Right lobe of liver (tissue), 6 donors: ENCODE measurements around the gene CCDC82. TPM values are rescaled to one million over a fixed set of nuclear protein-coding genes. Genes with fewer than 3 reads are reported as not detected.

Source experiments
- ATAC-seq, 4 donors: fragments of 200-7000 bp; cut with Tn5 transposase; one replicate each; pipeline ENCODE4 v1.9.1; 2020; ENCODE audit warnings: mild to moderate bottlenecking in 4 of 4, moderate library complexity in 4 of 4
- DNase-seq, 3 donors: peaks; one replicate each; pipeline ENCODE4 v3.0.0-alpha.2; 2020
- H3K27ac ChIP-seq, 3 donors: fragments of 200-600 bp; one replicate each; pipeline ENCODE4 v1.8.0; 2022
- H3K27me3 ChIP-seq, 2 donors: fragments of 200-600 bp; one replicate each; pipeline ENCODE4 v1.8.0; 2022
- H3K36me3 ChIP-seq, 4 donors: fragments of 200-600 bp; sonication (generic) in 1 of 4; one replicate each; pipeline versions ENCODE4 v1.5.1 to v1.8.0; 2017 to 2022; ENCODE audit warnings: control low read depth in 1 of 4
- H3K4me1 ChIP-seq, 4 donors: fragments of 200-600 bp; sonication (generic) in 1 of 4; one replicate each; pipeline versions ENCODE4 v1.5.1 to v1.8.0; 2017 to 2022; ENCODE audit warnings: control low read depth in 1 of 4
- H3K4me3 ChIP-seq, 3 donors: fragments of 200-600 bp; one replicate each; pipeline ENCODE4 v1.8.0; 2022
- H3K9me3 ChIP-seq, 4 donors: fragments of 200-600 bp; sonication (generic) in 1 of 4; one replicate each; pipeline versions ENCODE4 v1.5.1 to v1.8.0; 2017 to 2022; ENCODE audit warnings: control low read depth in 1 of 4
- POLR2A ChIP-seq: fragments of 450-650 bp; IDR thresholded peaks from one replicate; pipeline ENCODE4 v1.6.1; 2017; ENCODE audit warnings: antibody characterized with exemption, mild to moderate bottlenecking
- WGBS: methylation state at CpG from one replicate; pipeline ENCODE4 v1.1.6; 2018; ENCODE audit warnings: low coverage, low lambda C conversion rate; ENCODE audit not compliant: insufficient coverage; ENCODE audit errors: missing lambda C conversion rate; 5-methylcytosine and 5-hydroxymethylcytosine counted together
- intact Hi-C, 2 donors: fragments of 100-400 bp; cut with DNase I; formaldehyde crosslinking; loops; one replicate each; pipeline versions ENCODE4 v1.11.2 to v1.14.1; 2022
- total RNA-seq, 6 experiments: library from RNA; depleted of rRNA in 2 of 6; stranded (reverse); fragments of >200 nt in 2 of 6; fragmentation: NEBNext Ultra II Directional in 3 of 6; extraction: Animal tissue kit (Norgen Biotek cat#: 25700) in 3 of 6; gene quantifications; one replicate each; pipeline versions ENCODE4 v1.1.0 to v1.2.4, GENCODE V29; 2016 to 2023
- TF ChIP-seq, protein P1 (sequence below), 4 donors: fragments of 200-600 bp in 3 of 4; fragments of 450-650 bp in 1 of 4; IDR thresholded peaks; one replicate each; pipeline versions ENCODE4 v1.5.1 to v1.8.0; 2016 to 2022; ENCODE audit warnings: antibody characterized with exemption in 4 of 4, mild to moderate bottlenecking in 2 of 4
- donor health status: DM: no; HTN: yes; CAD: no.
- donor health status: DM: no; HTN: no; CAD: no.
- donor health status: DM: no; HTN: no; CAD: no.
- donor health status: DM: no; HTN: yes; CAD: no.
- donor health status: DM: no; HTN: yes; CAD: no.

Gene CCDC82
- total RNA-seq, 6 experiments from 2014 or later = 8.2 to 12.0 (median 9.6) TPM

DNA sequence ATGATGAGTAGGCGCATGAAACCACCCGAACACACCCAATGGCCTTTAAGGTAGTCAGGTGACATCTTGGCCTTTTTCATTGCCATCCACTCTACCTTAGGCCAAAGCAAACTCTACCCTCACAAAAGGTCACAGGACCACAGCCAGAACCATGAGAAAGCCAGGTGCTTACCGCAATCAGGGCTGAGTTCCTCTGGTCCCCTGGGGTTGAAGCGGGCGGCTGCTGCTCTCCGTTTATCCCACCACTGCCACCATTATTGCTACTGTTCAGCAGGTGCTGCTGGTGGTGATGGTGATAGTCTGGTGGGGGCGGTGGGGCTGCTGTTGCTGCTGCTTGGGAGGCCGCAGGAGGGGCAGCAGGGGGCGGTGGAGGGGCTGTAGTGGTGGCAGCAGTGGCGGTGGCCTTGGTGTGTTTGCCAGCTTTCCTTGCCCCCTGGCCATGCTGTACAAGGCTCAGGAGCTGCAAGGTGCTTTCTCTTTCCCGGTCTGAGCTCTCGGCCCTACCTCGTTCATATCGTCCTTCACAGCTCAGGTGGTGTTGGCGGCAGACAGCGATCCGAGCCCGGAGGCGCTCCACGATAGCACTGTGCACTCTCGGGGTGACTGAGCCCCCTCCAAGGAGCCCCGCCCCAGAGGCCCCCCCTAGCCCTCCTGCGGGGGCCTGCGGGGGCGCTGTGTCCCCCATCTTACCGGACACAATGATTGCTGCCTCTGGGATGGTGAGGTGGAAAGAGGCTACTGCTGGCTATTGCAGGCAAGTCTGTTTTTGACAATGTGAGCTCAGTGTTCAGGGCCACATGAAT lies 48.3 kb downstream of the CCDC82 start:
- peak; percentile 12 to 42 (median 28) for ATAC-seq
- Histone ChIP-seq H3K9me3 (no peaks in the 10 kb centered on the region), H3K27ac (peak overlapping the region; percentile 18 to 66 (median 25)), H3K36me3 (no peaks in the 10 kb centered on the region), H3K4me3 (peak overlapping the region; percentile 51 to 60 (median 59)), H3K27me3 (no peaks in the 10 kb centered on the region), H3K4me1 (no peaks in the 10 kb centered on the region)
- intact Hi-C loops = no loop called here
- TF ChIP-seq, protein P1, sequence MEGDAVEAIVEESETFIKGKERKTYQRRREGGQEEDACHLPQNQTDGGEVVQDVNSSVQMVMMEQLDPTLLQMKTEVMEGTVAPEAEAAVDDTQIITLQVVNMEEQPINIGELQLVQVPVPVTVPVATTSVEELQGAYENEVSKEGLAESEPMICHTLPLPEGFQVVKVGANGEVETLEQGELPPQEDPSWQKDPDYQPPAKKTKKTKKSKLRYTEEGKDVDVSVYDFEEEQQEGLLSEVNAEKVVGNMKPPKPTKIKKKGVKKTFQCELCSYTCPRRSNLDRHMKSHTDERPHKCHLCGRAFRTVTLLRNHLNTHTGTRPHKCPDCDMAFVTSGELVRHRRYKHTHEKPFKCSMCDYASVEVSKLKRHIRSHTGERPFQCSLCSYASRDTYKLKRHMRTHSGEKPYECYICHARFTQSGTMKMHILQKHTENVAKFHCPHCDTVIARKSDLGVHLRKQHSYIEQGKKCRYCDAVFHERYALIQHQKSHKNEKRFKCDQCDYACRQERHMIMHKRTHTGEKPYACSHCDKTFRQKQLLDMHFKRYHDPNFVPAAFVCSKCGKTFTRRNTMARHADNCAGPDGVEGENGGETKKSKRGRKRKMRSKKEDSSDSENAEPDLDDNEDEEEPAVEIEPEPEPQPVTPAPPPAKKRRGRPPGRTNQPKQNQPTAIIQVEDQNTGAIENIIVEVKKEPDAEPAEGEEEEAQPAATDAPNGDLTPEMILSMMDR (IDR thresholded peaks at IDR 0.05) = peak; percentile 14 to 27 (median 18)
- TF ChIP-seq POLR2A = no peak
- DNase-seq = peak in 2 of 3 donors; percentile 43 to 60
- WGBS = 65% methylated on average over 4 of the region's 26 CpGs

DNA sequence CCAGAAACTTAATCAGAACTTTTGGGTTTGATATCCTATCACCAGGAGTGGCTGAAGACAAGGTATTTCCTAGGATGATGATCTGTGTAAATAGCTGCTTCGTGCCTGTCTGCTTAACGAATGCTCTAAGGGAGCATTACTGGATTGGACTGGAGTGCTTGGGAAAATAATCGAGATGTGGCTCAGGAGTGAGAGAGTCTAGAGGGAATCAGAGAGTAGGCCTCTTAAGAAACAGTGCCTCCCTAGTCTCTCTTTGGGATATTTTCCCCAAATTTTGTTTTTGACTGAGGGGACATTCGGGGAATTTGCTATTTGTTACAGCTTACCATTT lies 49.2 kb downstream of the CCDC82 start:
- H3K36me3 ChIP-seq = no peaks in the 10 kb centered on the region
- 52% methylated on average over 4 of the region's 4 CpGs for whole genome bisulfite sequencing
- no peak for ATAC-seq
- H3K4me3 ChIP-seq = no peak overlapping the region
- no peak for DNase-seq
- intact Hi-C loops = no loop called here
- H3K27me3 ChIP-seq = no peaks in the 10 kb centered on the region
- H3K4me1 ChIP-seq = no peaks in the 10 kb centered on the region
- H3K27ac ChIP-seq = peak overlapping the region in 2 of 3 donors; percentile 18 to 70
- TF ChIP-seq, protein P1 (IDR thresholded peaks at IDR 0.05) = no peak
- no peaks in the 10 kb centered on the region for H3K9me3 ChIP-seq

DNA sequence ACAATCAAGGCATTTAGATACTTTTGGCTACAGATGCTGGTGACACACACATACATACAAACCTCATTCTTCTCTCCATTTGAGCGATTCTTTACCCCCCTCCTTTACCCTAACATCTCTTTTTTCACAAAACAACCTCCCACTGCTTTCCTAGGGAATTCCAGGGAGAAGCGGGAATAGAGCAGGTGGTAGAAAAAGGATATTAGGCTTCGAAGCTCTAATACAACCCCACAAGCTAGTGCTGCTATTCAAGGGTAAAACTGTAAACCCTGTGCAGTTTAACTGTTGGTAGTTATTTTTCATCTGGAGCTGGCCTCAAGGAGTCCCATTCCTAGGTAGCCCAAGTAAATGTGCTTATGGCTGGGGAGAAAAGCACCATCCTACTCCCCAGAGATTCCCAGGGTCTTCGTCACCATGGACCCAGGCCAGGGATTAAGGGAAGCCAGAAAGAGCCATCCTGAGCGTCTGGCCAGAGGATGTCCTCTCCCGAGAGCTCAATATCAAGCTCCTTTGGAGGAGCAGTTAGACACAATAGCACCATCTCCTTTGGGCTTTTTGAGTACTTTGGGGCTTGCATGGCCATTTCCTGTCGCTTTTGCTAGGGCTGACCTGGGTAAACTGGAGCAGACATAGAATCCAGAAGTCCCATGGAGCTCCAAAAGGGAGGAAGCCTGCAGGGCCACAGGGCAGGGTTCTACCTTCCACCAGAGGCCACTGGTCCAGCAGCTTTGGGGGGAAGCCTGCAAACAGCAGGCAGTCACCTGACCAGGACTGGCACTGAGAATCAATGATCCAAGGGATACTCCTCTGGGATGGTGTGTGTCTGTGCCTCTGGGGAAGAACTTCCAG lies 49.8 kb downstream of the CCDC82 start:
- no peak for TF ChIP-seq POLR2A
- TF ChIP-seq, protein P1 (IDR thresholded peaks at IDR 0.05) = no peak
- H3K4me1 ChIP-seq = no peaks in the 10 kb centered on the region
- DNase-seq = no peak

DNA sequence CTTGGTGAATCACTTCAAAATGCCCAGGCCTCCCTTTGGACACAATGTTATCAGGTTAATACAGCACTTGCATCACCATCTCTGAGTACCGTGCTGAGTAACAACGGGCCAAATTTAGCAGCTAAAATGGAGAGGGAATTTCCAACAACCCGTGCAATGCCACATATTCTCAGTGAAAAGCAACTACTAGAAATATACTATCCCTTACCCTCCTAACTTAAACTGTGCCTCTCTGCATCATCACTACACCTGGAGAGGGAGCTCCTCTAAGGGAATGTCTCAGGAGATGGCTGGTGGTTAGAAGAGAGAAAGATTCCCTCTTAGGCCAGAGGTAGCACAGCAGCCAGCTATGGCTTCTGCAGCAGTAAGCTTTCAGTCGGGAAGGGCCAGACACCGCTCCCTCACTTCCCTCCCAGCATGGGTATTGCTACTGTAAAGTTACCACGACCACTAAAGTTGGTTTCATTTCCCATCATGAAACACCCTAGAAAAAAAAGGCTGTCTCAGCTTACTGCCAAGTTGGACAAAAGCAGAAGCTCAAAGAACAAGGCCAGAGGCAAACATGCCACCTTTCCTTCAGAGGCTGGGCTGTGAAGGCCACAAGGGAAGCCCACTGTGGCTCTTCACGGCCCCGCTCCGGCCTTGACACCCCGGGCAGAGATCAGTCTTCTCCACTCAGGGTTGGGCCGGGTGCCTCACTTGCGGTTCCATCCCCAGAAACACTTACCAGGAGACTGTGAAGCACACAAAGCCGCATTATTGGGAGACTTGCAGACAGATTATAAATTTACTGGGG lies 50.6 kb downstream of the CCDC82 start:
- no peaks in the 10 kb centered on the region for H3K36me3 ChIP-seq
- peak in 2 of 3 donors; percentile 31 to 61 for DNase-seq
- no peaks in the 10 kb centered on the region for H3K27me3 ChIP-seq
- 32% methylated on average over 11 of the region's 13 CpGs for WGBS
- TF ChIP-seq, protein P1 (IDR thresholded peaks at IDR 0.05) = no peak
- TF ChIP-seq POLR2A = no peak
- ATAC-seq = peak; percentile 19 to 38 (median 25)
- peak overlapping the region; percentile 37 to 70 (median 47) for H3K27ac ChIP-seq
- H3K4me1 ChIP-seq = no peaks in the 10 kb centered on the region
- intact Hi-C loops = no loop called here
- no peaks in the 10 kb centered on the region for H3K9me3 ChIP-seq
- H3K4me3 ChIP-seq = no peak overlapping the region

More for the DNA sequence above, 49.8 kb downstream of the CCDC82 start:
- ATAC-seq = no peak
- Histone ChIP-seq H3K27me3 (no peaks in the 10 kb centered on the region), H3K36me3 (no peaks in the 10 kb centered on the region), H3K9me3 (no peaks in the 10 kb centered on the region), H3K4me3 (no peak overlapping the region), H3K27ac (peak overlapping the region in 2 of 3 donors; percentile 37 to 70)
- intact Hi-C loops = no loop called here
- 56% methylated on average over 4 of the region's 7 CpGs for WGBS
